Psoas muscle (tissue), 8 donors: ENCODE measurements around the gene MACROH2A2. TPM values are rescaled to one million over a fixed set of nuclear protein-coding genes. Genes with fewer than 3 reads are reported as not detected.

Source experiments
- ATAC-seq, 4 donors: fragments of 200-7000 bp; cut with Tn5 transposase; one replicate each; pipeline ENCODE4 v1.9.1; 2020; ENCODE audit warnings: moderate library complexity in 3 of 4, mild to moderate bottlenecking in 2 of 4
- DNase-seq, 2 donors: peaks; one replicate each; pipeline ENCODE4 v3.0.0-alpha.2; 2020
- H3K27ac ChIP-seq: fragments of 200-600 bp; one replicate; pipeline ENCODE4 v1.8.0; 2022
- H3K27me3 ChIP-seq, 3 donors: fragments of 200-600 bp in 1 of 3; one replicate each; pipeline versions ENCODE4 v1.6.1 to v1.8.0; 2013 to 2022; ENCODE audit warnings: low read length in 2 of 3, mild to moderate bottlenecking in 2 of 3, moderate library complexity in 1 of 3; ENCODE audit not compliant: insufficient read depth in 3 of 3
- H3K36me3 ChIP-seq, 2 donors: fragments of 200-600 bp in 1 of 2; one replicate each; pipeline versions ENCODE4 v1.6.1 to v1.8.0; 2013 to 2022; ENCODE audit warnings: low read depth in 1 of 2, mild to moderate bottlenecking in 1 of 2, moderate library complexity in 1 of 2; ENCODE audit not compliant: insufficient read depth in 1 of 2
- H3K4me1 ChIP-seq: fragments of 200-600 bp; one replicate; pipeline ENCODE4 v1.8.0; 2022
- H3K4me3 ChIP-seq: fragments of 200-600 bp; one replicate; pipeline ENCODE4 v1.8.0; 2022; ENCODE audit warnings: mild to moderate bottlenecking
- H3K9me3 ChIP-seq: fragments of 200-600 bp; one replicate; pipeline ENCODE4 v1.8.0; 2022
- WGBS, 3 donors: extraction: QIAGEN DNeasy Blood & Tissue Kit; methylation state at CpG; one replicate each; pipeline versions ENCODE4 v1.1.6 to v1.1.7; 2013; 5-methylcytosine and 5-hydroxymethylcytosine counted together
- intact Hi-C, 2 donors: fragments of 100-400 bp; cut with DNase I; formaldehyde crosslinking; loops; one replicate each; pipeline versions ENCODE4 v1.11.0 to v1.14.2; 2022
- polyA plus RNA-seq, 3 donors: library from polyadenylated mRNA; stranded (reverse); fragments of 200-250 nt; gene quantifications; one replicate each; pipeline ENCODE4 v1.2.3, GENCODE V29; 2013
- total RNA-seq, 4 donors: library from RNA; stranded (reverse); fragmentation: NEBNext Ultra II Directional in 2 of 4; extraction: Animal tissue kit (Norgen Biotek cat#: 25700) in 2 of 4; gene quantifications; one replicate each; pipeline versions ENCODE4 v1.2.1 to v1.2.4, GENCODE V29; 2021 to 2023
- TF ChIP-seq, protein P1 (sequence below): fragments of 200-600 bp; IDR thresholded peaks from one replicate; pipeline ENCODE4 v1.8.0; 2022; ENCODE audit warnings: antibody characterized with exemption
- donor health status: healthy with polysubstance abuse.
- donor health status: DM: no; HTN: no; CAD: no; lungs with moderate emphysema.
- donor health status: Bipolar disorder and iron deficiency.
- donor health status: healthy.
- donor health status: DM: yes; HTN: yes; CAD: no.
- donor health status: DM: no; HTN: no; CAD: no.
- donor health status: DM: no; HTN: no; CAD: no.
- donor health status: DM: yes; HTN: yes; CAD: no.

Gene MACROH2A2
- total and polyA plus RNA-seq, 7 donors, result 3.0 to 7.2 (median 5.7) TPM

DNA sequence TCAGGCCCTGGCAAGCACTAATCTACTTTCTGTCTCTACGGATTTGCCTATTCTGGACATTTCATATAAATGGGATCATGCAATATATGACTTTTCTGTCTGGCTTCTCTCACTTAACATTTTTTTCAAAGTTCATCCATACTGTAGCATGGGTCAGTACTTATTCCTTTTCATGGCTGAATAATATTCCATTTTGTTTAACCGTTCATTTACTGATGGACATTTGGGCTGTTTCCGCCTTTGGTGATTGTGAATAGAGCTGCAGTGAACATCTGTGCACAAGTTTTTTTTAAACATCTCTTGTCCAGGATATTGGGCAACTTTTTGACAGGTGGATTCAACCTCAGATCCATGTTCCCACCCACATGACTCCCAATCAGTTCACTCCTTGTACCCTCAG is 49.0 kb downstream of the MACROH2A2 start:
- Histone ChIP-seq H3K4me1 (no peaks in the 10 kb centered on the region), H3K9me3 (no peaks in the 10 kb centered on the region), H3K4me3 (no peak overlapping the region), H3K27me3 (no peaks in the 10 kb centered on the region), H3K27ac (no peak overlapping the region), H3K36me3 (peaks cover 8 to 55% of the 10 kb centered on the region in 2 donors)
- intact Hi-C loops, result no loop called here
- WGBS, 3 donors, result 65 to 79% (median 78%) methylated on average over 3 of the region's 3 CpGs
- ATAC-seq, result no peak
- DNase-seq, result no peak
- TF ChIP-seq, protein P1, sequence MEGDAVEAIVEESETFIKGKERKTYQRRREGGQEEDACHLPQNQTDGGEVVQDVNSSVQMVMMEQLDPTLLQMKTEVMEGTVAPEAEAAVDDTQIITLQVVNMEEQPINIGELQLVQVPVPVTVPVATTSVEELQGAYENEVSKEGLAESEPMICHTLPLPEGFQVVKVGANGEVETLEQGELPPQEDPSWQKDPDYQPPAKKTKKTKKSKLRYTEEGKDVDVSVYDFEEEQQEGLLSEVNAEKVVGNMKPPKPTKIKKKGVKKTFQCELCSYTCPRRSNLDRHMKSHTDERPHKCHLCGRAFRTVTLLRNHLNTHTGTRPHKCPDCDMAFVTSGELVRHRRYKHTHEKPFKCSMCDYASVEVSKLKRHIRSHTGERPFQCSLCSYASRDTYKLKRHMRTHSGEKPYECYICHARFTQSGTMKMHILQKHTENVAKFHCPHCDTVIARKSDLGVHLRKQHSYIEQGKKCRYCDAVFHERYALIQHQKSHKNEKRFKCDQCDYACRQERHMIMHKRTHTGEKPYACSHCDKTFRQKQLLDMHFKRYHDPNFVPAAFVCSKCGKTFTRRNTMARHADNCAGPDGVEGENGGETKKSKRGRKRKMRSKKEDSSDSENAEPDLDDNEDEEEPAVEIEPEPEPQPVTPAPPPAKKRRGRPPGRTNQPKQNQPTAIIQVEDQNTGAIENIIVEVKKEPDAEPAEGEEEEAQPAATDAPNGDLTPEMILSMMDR, result no peak

DNA sequence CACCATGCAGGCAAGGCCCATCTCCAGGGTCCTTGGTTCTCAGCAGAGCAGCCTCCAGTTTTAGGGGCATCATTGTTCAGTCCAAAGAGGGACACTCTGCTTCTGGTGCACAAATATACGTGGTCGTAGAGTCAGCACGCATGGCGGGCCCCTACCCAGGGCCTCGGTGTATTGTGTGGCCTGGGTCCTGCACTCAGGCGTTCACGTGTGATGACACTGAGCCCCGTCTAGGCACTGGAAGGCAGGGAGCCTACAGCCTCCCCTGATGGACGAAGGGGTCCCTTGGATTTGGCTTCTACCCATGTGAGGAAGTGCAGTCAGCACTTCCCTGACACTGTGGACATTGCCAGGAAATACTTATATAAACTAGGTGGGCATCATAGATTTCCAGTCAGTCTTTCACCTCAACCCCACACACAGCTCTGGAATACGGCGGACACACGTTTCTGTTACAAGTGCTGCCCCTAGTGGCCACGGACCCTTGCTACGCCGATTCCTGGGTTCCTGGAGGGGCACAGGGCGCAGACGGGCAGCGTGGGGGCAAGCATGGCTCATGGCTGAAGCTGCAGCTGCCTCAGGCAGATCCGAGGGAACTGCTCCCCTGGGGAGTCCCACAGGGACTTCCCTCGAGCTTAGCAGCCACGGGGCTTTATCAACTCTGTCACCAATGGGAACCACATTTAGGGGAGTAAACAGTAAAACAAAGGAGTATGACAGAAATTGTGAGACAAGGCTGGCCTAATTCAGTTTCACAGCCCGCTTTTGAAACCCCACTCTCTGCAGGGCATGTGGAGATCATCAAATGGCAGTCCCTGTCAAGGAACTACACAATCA is 54.5 kb downstream of the MACROH2A2 start:
- no peaks in the 10 kb centered on the region for H3K9me3 ChIP-seq
- peak in 3 of 4 donors; percentile 28 to 57 (median 50) for ATAC-seq
- no peaks in the 10 kb centered on the region for H3K27me3 ChIP-seq
- WGBS, 3 donors, result 77 to 78% (median 77%) methylated on average over 22 of the region's 22 CpGs
- H3K27ac ChIP-seq, result no peak overlapping the region
- TF ChIP-seq, protein P1, result peak; percentile 34
- H3K4me1 ChIP-seq, result no peaks in the 10 kb centered on the region
- no peak overlapping the region for H3K4me3 ChIP-seq
- intact Hi-C loops, result no loop called here
- peaks cover 0 to 58% of the 10 kb centered on the region in 2 donors for H3K36me3 ChIP-seq
- no peak for DNase-seq

DNA sequence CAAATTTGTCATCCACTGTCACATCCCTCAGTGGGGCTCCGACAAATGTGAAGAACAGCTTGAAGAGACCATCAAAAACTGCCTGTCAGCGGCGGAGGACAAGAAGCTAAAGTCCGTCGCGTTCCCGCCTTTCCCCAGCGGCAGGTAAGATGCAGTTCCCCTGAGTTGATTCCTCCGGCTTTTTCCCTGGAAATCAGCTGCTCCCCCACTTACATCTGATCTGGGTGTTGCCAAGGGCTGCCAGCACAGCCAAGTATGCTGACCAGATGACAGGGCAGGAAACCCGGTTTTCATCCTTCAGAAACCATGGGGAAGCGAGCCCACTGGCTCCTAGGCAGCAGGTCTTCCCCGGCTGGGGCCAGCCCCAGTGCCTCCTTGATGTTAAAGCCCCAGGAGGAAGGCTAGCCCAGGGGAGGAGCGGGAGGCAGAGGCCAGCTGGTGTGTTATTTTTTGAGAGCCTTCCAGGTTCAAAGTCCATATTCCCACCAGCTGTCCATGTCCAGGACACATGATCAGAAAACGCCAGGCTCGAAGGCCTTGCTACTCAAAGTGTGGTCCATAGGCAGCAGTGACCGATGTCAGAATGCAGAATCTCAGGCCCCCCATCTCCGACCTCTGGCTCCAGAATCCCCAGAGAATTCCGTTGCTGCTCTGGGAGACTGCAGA is 56.6 kb downstream of the MACROH2A2 start:
- no peak for DNase-seq
- intact Hi-C loops, result no loop called here
- Histone ChIP-seq H3K27ac (no peak overlapping the region), H3K4me1 (no peaks in the 10 kb centered on the region), H3K4me3 (no peak overlapping the region), H3K27me3 (no peaks in the 10 kb centered on the region), H3K9me3 (no peaks in the 10 kb centered on the region), H3K36me3 (peaks cover 4 to 70% of the 10 kb centered on the region in 2 donors)
- TF ChIP-seq, protein P1, result no peak
- 73 to 83% (median 79%) methylated on average over 18 of the region's 18 CpGs for WGBS, 3 donors
- ATAC-seq, result no peak

DNA sequence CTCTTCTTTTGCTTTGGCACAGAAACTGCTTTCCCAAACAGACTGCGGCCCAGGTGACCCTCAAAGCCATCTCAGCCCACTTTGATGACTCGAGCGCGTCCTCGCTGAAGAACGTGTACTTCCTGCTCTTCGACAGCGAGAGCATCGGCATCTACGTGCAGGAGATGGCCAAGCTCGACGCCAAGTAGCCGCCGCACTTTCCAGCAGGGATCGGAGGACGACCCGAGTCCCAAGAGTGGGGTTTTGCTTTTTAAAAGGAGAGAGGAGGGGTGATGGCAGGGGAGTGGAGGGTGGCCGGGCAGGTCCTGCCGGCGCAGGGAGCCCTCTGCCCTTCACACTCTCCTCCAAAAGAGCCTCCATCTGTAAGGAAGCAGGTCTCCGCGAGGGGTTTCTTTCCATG is 58.9 kb downstream of the MACROH2A2 start:
- no peaks in the 10 kb centered on the region for H3K27me3 ChIP-seq
- H3K4me3 ChIP-seq, result no peak overlapping the region
- no peak overlapping the region for H3K27ac ChIP-seq
- intact Hi-C loops, result no loop called here
- H3K36me3 ChIP-seq, result peaks cover 4 to 79% of the 10 kb centered on the region in 2 donors
- TF ChIP-seq, protein P1, result no peak
- H3K9me3 ChIP-seq, result no peaks in the 10 kb centered on the region
- H3K4me1 ChIP-seq, result no peaks in the 10 kb centered on the region
- DNase-seq (no peak), ATAC-seq (no peak)
- WGBS, 3 donors, result 93 to 94% (median 94%) methylated on average over 22 of the region's 22 CpGs
